ENCODE results near the gene TET3.
A peak's percentile ranks its signal among the peaks of the same experiment; 100 is the strongest.

Gene TET3

GRCh38 chr2:73987109-73987947, 2.6 kb downstream of the TET3 start:
- DNase-seq (ENCODE audit: low read depth in 2 of 2) = no peak

- no peak for DNase-seq (ENCODE audit: low read depth in 2 of 2)
Measured at GRCh38 chr2:73987948-73988700, 3.4 kb downstream of the TET3 start.

GRCh38 chr2:73989972-73990371, 5.3 kb downstream of the TET3 start:
- DNase-seq (ENCODE audit: low read depth in 2 of 2) = no peak

- no peak for DNase-seq (ENCODE audit: low read depth in 2 of 2)
Measured at GRCh38 chr2:73990531-73990930, 5.8 kb downstream of the TET3 start.

- DNase-seq (ENCODE audit: low read depth in 2 of 2) = no peak
Measured at GRCh38 chr2:73992036-73992435, 7.3 kb downstream of the TET3 start.

GRCh38 chr2:73993376-73993775, 8.7 kb downstream of the TET3 start:
- no peak for DNase-seq (ENCODE audit: low read depth in 2 of 2)

- DNase-seq (ENCODE audit: low read depth in 2 of 2) = peak in 1 of 2 donors; percentile 50
Measured at GRCh38 chr2:73993778-73994177, 9.1 kb downstream of the TET3 start.

GRCh38 chr2:73994178-73994831, 9.6 kb downstream of the TET3 start:
- no peak for DNase-seq (ENCODE audit: low read depth in 2 of 2)

- no peak for DNase-seq (ENCODE audit: low read depth in 2 of 2)
Measured at GRCh38 chr2:73995810-73996209, 11.1 kb downstream of the TET3 start.

GRCh38 chr2:73997813-73998212, 13.1 kb downstream of the TET3 start:
- no peak for DNase-seq (ENCODE audit: low read depth in 2 of 2)

GRCh38 chr2:73998451-73998850, 13.7 kb downstream of the TET3 start:
- DNase-seq (ENCODE audit: low read depth in 2 of 2) = no peak

- no peak for DNase-seq (ENCODE audit: low read depth in 2 of 2)
Measured at GRCh38 chr2:73998933-73999332, 14.2 kb downstream of the TET3 start.

GRCh38 chr2:73999881-74000597, 15.3 kb downstream of the TET3 start:
- no peak for DNase-seq (ENCODE audit: low read depth in 2 of 2)

- no peak for DNase-seq (ENCODE audit: low read depth in 2 of 2)
Measured at GRCh38 chr2:74000666-74001065, 16.0 kb downstream of the TET3 start.

- no peak for DNase-seq (ENCODE audit: low read depth in 2 of 2)
Measured at GRCh38 chr2:74001121-74001520, 16.4 kb downstream of the TET3 start.

GRCh38 chr2:74001781-74002504, 17.2 kb downstream of the TET3 start:
- DNase-seq (ENCODE audit: low read depth in 2 of 2) = no peak

GRCh38 chr2:74002505-74003421, 18.1 kb downstream of the TET3 start:
- peak in 1 of 2 donors; percentile 79 for DNase-seq (ENCODE audit: low read depth in 2 of 2)

- no peak for DNase-seq (ENCODE audit: low read depth in 2 of 2)
Measured at GRCh38 chr2:74003494-74004211, 18.9 kb downstream of the TET3 start.

Data from stimulated activated CD8-positive, alpha-beta memory T cell treated with anti-CD3 and anti-CD28 coated beads, Interleukin-7, amount 100 ng/mL, for 4 hours (primary cell).